Vagina (tissue), 2 donors: ENCODE data around the gene THAP3. TPM values are rescaled to one million over a fixed set of nuclear protein-coding genes. Genes with fewer than 3 reads are reported as not detected.
A peak's percentile ranks its signal among the peaks of the same experiment; 100 is the strongest.
"Not testable (repeated sequence)": the region's sequence is repeated elsewhere in the genome, so short reads cannot be mapped to it uniquely, and the experiment has no call there.

Experiments
- DNase-seq, 2 donors: peaks; one replicate each; pipeline ENCODE4 v3.0.0-alpha.2; 2017; ENCODE audit errors: extremely low spot score in 2 of 2
- H3K27ac ChIP-seq: fragments of 200-600 bp; sonication (generic); one replicate; pipeline ENCODE4 v1.5.1; 2019
- H3K27me3 ChIP-seq: fragments of 200-600 bp; sonication (generic); one replicate; pipeline ENCODE4 v1.5.1; 2019
- H3K36me3 ChIP-seq, 2 donors: fragments of 200-600 bp; sonication (generic); one replicate each; pipeline ENCODE4 v1.5.1; 2017 to 2019
- H3K4me1 ChIP-seq: fragments of 200-600 bp; sonication (generic); one replicate; pipeline ENCODE4 v1.5.1; 2019
- H3K4me3 ChIP-seq, 2 donors: fragments of 200-600 bp; sonication (generic); 1 replicate in 1 of 2; 2 replicates in 1 of 2; pipeline ENCODE4 v1.5.1; 2016 to 2019
- H3K9me3 ChIP-seq: fragments of 200-600 bp; sonication (generic); one replicate; pipeline ENCODE4 v1.5.1; 2019
- POLR2A ChIP-seq, 2 donors: fragments of 450-650 bp; IDR thresholded peaks; one replicate each; pipeline ENCODE4 v1.6.1; 2017; ENCODE audit warnings: antibody characterized with exemption in 2 of 2, mild to moderate bottlenecking in 2 of 2, moderate library complexity in 2 of 2
- POLR2AphosphoS5 ChIP-seq, 2 donors: sonication (generic); formaldehyde crosslinking; IDR thresholded peaks; one replicate each; pipeline ENCODE4 v1.9.0; 2017; ENCODE audit warnings: antibody characterized with exemption in 2 of 2, mild to moderate bottlenecking in 2 of 2, low read depth in 1 of 2; ENCODE audit not compliant: insufficient read depth in 1 of 2
- intact Hi-C: fragments of 100-400 bp; cut with DNase I; formaldehyde crosslinking; loops from one replicate; pipeline ENCODE4 v1.15.1; 2023
- total RNA-seq: library from RNA; depleted of rRNA; stranded (reverse); fragments of >200 nt; gene quantifications from one replicate; pipeline ENCODE4 v1.2.3, GENCODE V29; 2016
- TF ChIP-seq, protein P1 (sequence below), 3 experiments: fragments of 450-650 bp in 2 of 3; fragments of 200-600 bp in 1 of 3; sonication (generic) in 1 of 3; IDR thresholded peaks; one replicate each; pipeline ENCODE4 v1.5.1; 2017 to 2019; ENCODE audit warnings: antibody characterized with exemption in 3 of 3, mild to moderate bottlenecking in 2 of 3, moderate library complexity in 2 of 3

Gene THAP3
- total RNA-seq, 1 donor from 2014 or later, result 29.0 TPM

DNA sequence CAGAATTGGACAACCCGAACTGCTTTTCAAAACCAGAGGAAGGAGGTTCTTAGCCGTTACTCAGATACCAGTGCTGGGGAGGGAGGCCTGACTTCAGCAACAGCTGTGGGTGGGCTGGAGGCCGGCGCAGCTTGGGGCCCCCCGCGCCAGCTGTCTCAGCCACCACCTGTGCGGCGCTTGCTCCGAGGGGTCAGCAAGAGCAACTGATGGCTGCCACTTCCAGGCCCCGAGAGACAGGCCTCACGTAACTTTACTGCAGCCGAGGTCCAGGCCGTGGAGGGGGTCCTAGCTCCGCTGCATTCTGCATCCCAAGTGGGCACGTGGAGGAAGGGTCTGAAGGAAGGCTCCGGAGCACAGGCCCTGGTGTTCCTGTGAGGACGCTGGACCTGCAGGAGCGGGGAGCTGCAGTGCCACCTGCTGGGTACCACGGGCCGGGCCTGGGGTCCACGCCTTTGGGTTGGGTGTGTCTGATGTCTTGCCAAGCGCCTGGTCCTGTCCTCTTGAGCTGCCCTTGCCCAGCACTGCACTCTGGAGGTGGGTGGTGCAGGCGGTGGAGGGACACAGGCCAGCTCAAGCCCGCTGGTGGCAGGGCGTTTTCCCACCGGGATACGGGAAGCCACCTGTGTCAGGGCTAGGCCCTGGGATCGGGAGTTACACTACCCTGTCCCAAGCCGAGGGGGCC is 9.8 kb downstream of the THAP3 start:
- Histone ChIP-seq H3K27me3 (no peaks in the 10 kb centered on the region), H3K4me1 (peaks cover 11% of the 10 kb centered on the region), H3K27ac (no peak overlapping the region), H3K36me3 (peaks cover 0 to 79% of the 10 kb centered on the region in 2 donors), H3K9me3 (no peaks in the 10 kb centered on the region), H3K4me3 (no peak overlapping the region)
- TF ChIP-seq POLR2A (IDR thresholded peaks at IDR 0.05) (no peak), POLR2AphosphoS5 (IDR thresholded peaks at IDR 0.05; ENCODE audit: insufficient read depth in 1 of 2, low read depth in 1 of 2) (no peak)
- TF ChIP-seq, protein P1, sequence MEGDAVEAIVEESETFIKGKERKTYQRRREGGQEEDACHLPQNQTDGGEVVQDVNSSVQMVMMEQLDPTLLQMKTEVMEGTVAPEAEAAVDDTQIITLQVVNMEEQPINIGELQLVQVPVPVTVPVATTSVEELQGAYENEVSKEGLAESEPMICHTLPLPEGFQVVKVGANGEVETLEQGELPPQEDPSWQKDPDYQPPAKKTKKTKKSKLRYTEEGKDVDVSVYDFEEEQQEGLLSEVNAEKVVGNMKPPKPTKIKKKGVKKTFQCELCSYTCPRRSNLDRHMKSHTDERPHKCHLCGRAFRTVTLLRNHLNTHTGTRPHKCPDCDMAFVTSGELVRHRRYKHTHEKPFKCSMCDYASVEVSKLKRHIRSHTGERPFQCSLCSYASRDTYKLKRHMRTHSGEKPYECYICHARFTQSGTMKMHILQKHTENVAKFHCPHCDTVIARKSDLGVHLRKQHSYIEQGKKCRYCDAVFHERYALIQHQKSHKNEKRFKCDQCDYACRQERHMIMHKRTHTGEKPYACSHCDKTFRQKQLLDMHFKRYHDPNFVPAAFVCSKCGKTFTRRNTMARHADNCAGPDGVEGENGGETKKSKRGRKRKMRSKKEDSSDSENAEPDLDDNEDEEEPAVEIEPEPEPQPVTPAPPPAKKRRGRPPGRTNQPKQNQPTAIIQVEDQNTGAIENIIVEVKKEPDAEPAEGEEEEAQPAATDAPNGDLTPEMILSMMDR (IDR thresholded peaks at IDR 0.05), result peak in 1 of 3 experiments; percentile 38
- DNase-seq, result no peak
- intact Hi-C loops, result loop anchor here (5.0 kb wide), 1 partner anchor 32 kb away; the partner anchor contains the start of gene KLHL21

DNA sequence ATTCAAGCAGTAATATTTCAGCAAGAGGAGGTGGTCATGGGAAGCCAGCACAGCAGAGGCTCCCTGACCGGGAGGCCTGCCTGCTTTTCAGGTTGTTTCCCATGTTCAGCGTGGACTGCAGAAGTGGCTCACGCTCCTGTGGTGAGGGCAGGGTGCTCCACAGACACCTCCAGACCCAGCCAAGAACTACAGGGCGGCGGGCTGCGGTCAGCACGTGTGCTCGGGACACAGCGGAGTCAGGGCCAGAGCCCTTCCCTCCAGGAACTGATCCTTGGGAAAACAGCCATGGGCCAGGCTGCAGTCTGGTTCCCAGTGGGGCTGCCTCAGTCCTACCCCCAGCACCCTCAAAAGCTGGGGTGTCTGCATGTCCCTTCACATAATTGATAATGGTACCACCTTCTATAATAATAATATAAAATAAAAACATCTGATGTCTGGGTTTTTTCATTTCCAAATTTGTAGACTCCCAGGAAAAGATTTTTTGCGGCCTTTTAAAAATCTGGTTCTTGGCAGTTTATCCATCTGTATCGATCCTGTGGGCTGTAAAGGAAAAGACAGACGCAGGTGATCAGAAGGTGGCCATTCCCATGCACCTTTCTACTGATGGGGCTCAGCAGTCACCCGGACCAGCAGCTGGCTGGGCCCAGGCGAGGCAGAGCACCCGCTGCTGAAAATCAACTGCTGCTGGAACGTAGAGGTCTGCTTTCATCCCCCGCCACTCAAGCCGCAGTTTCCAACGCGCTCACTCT is 10.7 kb downstream of the THAP3 start:
- no peak overlapping the region for H3K27ac ChIP-seq
- peaks cover 0 to 84% of the 10 kb centered on the region in 2 donors for H3K36me3 ChIP-seq
- no peaks in the 10 kb centered on the region for H3K27me3 ChIP-seq
- no peaks in the 10 kb centered on the region for H3K9me3 ChIP-seq
- H3K4me3 ChIP-seq, result no peak overlapping the region
- H3K4me1 ChIP-seq, result peaks cover 11% of the 10 kb centered on the region
- intact Hi-C loops, result loop anchor here (5.0 kb wide), 1 partner anchor 33 kb away; the partner anchor contains the start of gene KLHL21
- no peak for DNase-seq
- TF ChIP-seq POLR2AphosphoS5 (IDR thresholded peaks at IDR 0.05; ENCODE audit: insufficient read depth in 1 of 2, low read depth in 1 of 2) (no peak), POLR2A (IDR thresholded peaks at IDR 0.05) (no peak)
- TF ChIP-seq, protein P1 (IDR thresholded peaks at IDR 0.05), result no peak

DNA sequence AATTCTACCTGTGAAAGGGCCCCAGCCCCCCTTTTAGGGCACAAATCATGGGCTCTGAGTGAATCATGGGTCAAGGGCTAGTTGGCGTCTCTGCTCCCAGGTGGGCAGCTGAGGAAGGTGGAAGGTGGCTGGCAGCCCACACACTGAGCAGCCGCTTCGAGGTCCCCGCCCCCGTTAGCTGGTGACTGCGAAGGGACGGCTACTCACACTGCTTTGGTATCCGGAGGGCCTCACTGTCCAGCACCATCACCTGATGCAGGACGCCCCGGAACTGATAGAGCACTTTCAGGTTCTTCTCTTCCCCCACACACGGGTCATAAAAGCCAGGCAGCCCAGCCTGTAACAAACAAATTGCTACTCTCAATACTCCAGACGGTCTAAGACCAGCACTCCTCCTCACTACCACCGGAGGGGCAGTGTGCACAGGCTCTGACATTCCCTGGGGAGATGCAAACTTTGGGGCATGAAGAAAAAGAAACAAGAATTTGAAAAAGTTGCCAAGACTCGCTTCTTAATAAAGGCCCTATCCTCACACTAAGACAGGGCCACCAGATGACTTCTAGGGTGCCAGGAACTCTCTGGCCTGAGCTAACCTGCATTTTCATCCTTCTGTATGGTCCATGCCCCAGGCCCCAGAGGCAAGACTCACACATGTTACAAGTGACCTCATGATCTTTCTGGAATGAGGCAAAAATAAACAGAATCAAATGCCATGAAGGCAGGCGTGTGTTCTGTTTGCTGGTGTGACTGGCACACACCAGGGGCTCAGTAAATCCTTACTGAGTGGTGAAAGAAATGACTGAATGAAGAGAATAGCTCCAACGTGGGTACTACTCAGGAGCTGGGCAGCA is 11.5 kb downstream of the THAP3 start:
- peaks cover 11% of the 10 kb centered on the region for H3K4me1 ChIP-seq
- H3K36me3 ChIP-seq, result peaks cover 0 to 83% of the 10 kb centered on the region in 2 donors
- no peak overlapping the region for H3K27ac ChIP-seq
- DNase-seq, result no peak
- TF ChIP-seq POLR2A (IDR thresholded peaks at IDR 0.05) (no peak), POLR2AphosphoS5 (IDR thresholded peaks at IDR 0.05; ENCODE audit: insufficient read depth in 1 of 2, low read depth in 1 of 2) (no peak)
- TF ChIP-seq, protein P1 (IDR thresholded peaks at IDR 0.05), result no peak
- H3K27me3 ChIP-seq, result no peaks in the 10 kb centered on the region
- H3K9me3 ChIP-seq, result no peaks in the 10 kb centered on the region
- no peak overlapping the region for H3K4me3 ChIP-seq
- intact Hi-C loops, result loop anchor here (5.0 kb wide), 1 partner anchor 34 kb away; the partner anchor contains the start of gene KLHL21

DNA sequence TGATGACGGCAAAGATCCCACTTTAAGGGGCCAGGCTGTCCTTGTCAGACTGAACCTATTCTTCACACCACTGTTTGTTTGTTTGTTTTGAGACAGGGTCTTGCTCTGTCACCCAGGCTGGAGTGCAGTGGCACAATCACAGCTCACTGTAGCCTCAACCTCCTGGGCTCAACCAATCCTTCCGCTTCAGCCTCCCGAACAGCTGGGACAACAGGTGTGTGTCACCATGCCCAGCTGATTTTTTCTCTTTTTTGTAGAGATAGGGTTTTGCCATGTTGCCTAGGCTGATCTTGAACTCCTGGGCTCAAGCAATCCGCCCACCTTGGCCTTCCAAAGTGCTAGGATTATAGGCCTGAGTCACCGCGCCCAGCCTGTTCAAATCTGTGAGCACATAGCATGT is 12.1 kb downstream of the THAP3 start:
- H3K9me3 ChIP-seq, DNase-seq, H3K4me3 ChIP-seq, H3K27ac ChIP-seq, H3K27me3 ChIP-seq: not testable (repeated sequence)
- H3K36me3 ChIP-seq, result peaks cover 0 to 76% of the 10 kb centered on the region in 2 donors
- intact Hi-C loops, result loop anchor here (5.0 kb wide), 1 partner anchor 34 kb away; the partner anchor contains the start of gene KLHL21
- H3K4me1 ChIP-seq, result peaks cover 11% of the 10 kb centered on the region

DNA sequence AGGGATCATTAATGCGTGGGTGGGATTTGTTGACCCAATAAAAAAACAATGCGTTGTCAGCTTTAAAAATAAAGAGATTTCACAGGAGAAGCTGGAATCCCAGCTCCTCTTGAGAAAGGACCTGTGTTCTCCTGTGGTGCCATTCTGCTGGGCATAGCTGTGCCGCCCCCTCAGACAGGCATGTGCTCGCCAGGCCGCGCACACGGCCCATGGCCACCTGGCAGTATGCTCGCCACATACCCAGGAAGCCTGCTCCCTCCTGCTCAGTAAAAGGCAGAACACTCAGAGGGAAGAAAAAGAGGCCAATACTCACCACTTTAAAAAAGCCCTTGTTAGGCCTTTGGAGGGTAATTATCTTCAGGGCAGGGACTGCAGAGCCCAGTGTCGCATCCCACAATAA is 13.1 kb downstream of the THAP3 start:
- TF ChIP-seq POLR2AphosphoS5 (IDR thresholded peaks at IDR 0.05; ENCODE audit: insufficient read depth in 1 of 2, low read depth in 1 of 2) (no peak), POLR2A (IDR thresholded peaks at IDR 0.05) (no peak)
- TF ChIP-seq, protein P1 (IDR thresholded peaks at IDR 0.05), result no peak
- H3K4me1 ChIP-seq, result peaks cover 11% of the 10 kb centered on the region
- H3K36me3 ChIP-seq, result peaks cover 0 to 66% of the 10 kb centered on the region in 2 donors
- no peaks in the 10 kb centered on the region for H3K9me3 ChIP-seq
- H3K4me3 ChIP-seq, result no peak overlapping the region
- H3K27ac ChIP-seq, result peak overlapping the region; percentile 20
- no peak for DNase-seq
- intact Hi-C loops, result loop anchor here (5.0 kb wide), 1 partner anchor 35 kb away; the partner anchor contains the start of gene KLHL21
- no peaks in the 10 kb centered on the region for H3K27me3 ChIP-seq
